CD4-positive, alpha-beta T cell treated with Interleukin-1 beta for 1 hour (primary cell): Measurements from ENCODE around the gene OR10AD1.

Experiments
- DNase-seq, 2 donors: peaks; one replicate each; pipeline ENCODE4 v3.0.0-alpha.2; 2020 to 2022

The OR10AD1 gene

GRCh38 chr12:48189331-48190125, 13.6 kb downstream of the OR10AD1 start:
- peak; percentile 64 to 81 for DNase-seq

GRCh38 chr12:48187916-48188695, 15.0 kb downstream of the OR10AD1 start:
- no peak for DNase-seq

- no peak for DNase-seq
These were observed 17.7 kb downstream of the OR10AD1 start for GRCh38 chr12:48185181-48185919.

GRCh38 chr12:48184549-48184922, 18.6 kb downstream of the OR10AD1 start:
- DNase-seq = no peak

- peak; percentile 20 to 33 for DNase-seq
These were observed 19.1 kb downstream of the OR10AD1 start for GRCh38 chr12:48183876-48184548.

- peak; percentile 85 to 86 for DNase-seq
These were observed 19.8 kb downstream of the OR10AD1 start, which contains the start of gene CCDC184 for GRCh38 chr12:48183091-48183875. Gene CCDC184, plus strand, starts transcription at chr12:48183644. Its CDS starts 479 bp downstream, at chr12:48184123.

- DNase-seq = no peak
These were observed 20.5 kb downstream of the OR10AD1 start for GRCh38 chr12:48182631-48183030.

- DNase-seq = no peak
These were observed 22.1 kb downstream of the OR10AD1 start for GRCh38 chr12:48180857-48181495.

GRCh38 chr12:48180424-48180823, 22.7 kb downstream of the OR10AD1 start:
- no peak for DNase-seq

- DNase-seq = no peak
These were observed 23.6 kb downstream of the OR10AD1 start for GRCh38 chr12:48179466-48179865.

GRCh38 chr12:48177982-48178381, 25.1 kb downstream of the OR10AD1 start:
- no peak for DNase-seq

GRCh38 chr12:48176417-48176751, 26.7 kb downstream of the OR10AD1 start:
- no peak for DNase-seq

- DNase-seq = no peak
These were observed 27.3 kb downstream of the OR10AD1 start for GRCh38 chr12:48175613-48176416.

GRCh38 chr12:48169011-48169410, 34.1 kb downstream of the OR10AD1 start:
- no peak for DNase-seq

GRCh38 chr12:48165089-48165981, 37.8 kb downstream of the OR10AD1 start:
- peak; percentile 52 to 77 for DNase-seq

- DNase-seq = no peak
These were observed 38.6 kb downstream of the OR10AD1 start for GRCh38 chr12:48164451-48164850.

GRCh38 chr12:48163150-48163747, 39.8 kb downstream of the OR10AD1 start:
- no peak for DNase-seq

- DNase-seq = no peak
These were observed 42.3 kb downstream of the OR10AD1 start for GRCh38 chr12:48160807-48161206.

- DNase-seq = no peak
These were observed 43.0 kb downstream of the OR10AD1 start for GRCh38 chr12:48160046-48160445.
